ENCODE results near the gene TNIK.

Gene TNIK

DNA sequence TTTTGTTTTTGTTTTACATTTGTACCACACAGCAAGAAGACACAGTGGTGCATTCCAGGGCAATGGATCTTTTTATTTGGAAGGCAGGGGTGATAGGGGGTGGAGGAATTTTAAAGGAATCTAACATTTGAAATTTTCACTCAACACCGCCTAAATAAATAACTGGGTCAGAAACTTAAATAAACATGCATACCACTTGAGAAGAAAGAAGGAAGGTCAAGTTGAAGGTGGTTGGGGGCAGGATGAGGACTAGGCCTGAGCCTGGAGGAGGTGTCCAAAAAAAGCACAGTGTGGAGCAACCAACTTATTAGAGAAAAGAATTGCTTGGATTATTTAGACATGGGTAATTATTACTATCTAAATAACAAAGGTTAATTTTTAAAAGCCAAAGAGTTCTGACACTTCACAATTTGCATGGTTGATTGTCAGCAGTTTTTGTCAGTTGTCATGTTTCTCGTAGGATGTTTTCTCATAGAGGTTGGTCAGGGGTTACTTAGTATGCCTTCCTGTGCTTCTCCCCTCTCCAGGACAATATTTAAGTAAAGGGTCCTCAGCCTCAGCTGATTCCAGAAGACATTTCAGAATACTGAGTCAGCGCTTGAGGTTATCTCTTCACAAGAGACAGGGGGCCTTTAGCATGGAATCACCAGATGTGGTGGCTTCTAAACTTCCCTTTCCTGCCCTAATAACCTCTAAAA, 260.0 kb downstream of the TNIK start:
- DNase-seq (ENCODE audit: low read depth in 2 of 2, low spot score in 1 of 2): no peak

- no peak for DNase-seq (ENCODE audit: low read depth in 2 of 2, low spot score in 1 of 2)
These were observed 260.8 kb downstream of the TNIK start for GRCh38 chr3:171199473-171199829.

DNA sequence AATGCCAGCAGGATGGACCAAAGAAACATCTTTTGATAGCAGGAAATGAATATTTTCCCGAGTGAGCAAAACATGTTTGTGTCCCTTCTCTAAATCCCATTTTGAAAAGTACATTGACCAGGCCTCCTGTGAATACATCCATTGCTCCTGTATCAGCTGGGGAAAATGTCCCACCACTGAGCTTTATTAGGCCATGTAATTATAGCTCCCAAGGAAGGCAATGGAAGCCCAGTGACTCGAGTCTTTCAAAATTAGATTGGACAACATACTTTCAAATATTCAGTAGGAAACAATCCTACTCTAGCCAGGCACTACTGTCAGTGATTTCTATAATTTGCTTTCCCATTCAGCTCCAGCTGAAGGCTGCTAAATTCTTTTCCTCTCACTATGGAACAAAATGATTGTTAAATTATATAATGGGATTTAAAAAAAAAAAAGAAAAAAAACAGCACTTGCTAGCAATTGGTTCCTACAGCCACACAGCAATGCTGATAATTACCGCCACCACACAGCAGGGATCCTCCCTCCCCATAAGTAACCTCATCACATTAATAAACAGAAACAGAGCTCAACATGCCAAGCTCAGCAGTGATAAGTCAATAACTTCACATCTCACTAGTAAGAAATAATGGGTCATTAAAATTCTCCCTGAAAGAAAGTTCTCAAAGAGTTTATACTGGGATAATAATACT, 261.3 kb downstream of the TNIK start:
- no peak for DNase-seq (ENCODE audit: low read depth in 2 of 2, low spot score in 1 of 2)

- no peak for DNase-seq (ENCODE audit: low read depth in 2 of 2, low spot score in 1 of 2)
These were observed 264.5 kb downstream of the TNIK start for GRCh38 chr3:171195686-171196085.

GRCh38 chr3:171194965-171195364, 265.2 kb downstream of the TNIK start:
- no peak for DNase-seq (ENCODE audit: low read depth in 2 of 2, low spot score in 1 of 2)

DNA sequence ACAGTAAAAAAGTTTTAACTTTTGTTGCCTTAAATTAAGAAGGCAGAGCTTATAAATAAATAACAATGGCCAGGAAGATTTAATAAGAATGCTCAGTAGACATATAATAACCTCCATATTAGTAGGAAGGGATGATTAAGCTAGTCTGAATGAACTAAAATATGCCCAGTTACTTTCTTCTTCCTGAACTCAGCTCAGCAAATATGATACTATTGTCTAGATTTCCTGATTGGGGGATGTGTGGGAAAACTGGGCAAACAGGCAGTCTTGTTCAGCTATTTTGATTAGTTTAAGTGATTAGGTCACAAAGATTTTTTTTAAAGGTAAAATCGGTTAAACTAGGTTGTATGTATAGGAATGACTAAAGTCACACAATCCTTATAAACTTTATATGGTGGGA, 266.5 kb downstream of the TNIK start:
- DNase-seq (ENCODE audit: low read depth in 2 of 2, low spot score in 1 of 2): no peak

DNA sequence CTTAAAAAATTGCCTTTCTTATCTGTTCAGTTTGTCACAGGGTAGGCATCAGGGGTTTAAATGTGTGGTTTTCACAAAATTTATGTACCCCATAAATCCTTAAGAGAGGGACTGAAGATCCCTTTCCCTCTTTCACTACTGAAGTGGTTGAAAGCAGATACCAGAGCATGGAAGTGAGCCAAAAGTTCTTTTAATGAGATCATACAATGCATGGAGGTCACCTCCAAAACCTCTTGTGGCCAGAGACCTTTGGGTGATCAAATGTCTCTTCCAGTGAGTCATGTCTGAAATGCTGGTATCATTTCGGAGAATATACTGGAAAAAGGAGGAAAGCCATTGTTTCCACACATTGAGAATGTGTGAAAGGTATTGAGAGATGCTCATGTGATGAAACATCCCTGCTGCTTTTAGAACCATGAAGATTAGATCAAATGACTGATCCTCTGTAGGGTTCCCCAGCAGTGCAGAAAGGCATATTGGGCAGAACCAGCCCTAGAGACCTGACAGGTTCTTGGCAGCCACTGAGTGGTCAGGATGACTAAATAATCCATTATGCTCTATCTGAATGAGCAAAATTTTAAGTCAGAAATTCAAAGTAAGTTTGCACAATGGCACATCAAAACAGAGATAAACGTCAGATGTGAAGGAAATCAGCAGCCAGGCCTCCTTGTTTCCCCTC, 267.9 kb downstream of the TNIK start:
- DNase-seq (ENCODE audit: low read depth in 2 of 2, low spot score in 1 of 2): no peak

- no peak for DNase-seq (ENCODE audit: low read depth in 2 of 2, low spot score in 1 of 2)
These were observed 269.5 kb downstream of the TNIK start for GRCh38 chr3:171190668-171191067.

GRCh38 chr3:171189394-171190080, 270.7 kb downstream of the TNIK start:
- no peak for DNase-seq (ENCODE audit: low read depth in 2 of 2, low spot score in 1 of 2)

- DNase-seq (ENCODE audit: low read depth in 2 of 2, low spot score in 1 of 2): no peak
These were observed 272.4 kb downstream of the TNIK start for GRCh38 chr3:171187706-171188290.

GRCh38 chr3:171186817-171187500, 273.2 kb downstream of the TNIK start:
- no peak for DNase-seq (ENCODE audit: low read depth in 2 of 2, low spot score in 1 of 2)

DNA sequence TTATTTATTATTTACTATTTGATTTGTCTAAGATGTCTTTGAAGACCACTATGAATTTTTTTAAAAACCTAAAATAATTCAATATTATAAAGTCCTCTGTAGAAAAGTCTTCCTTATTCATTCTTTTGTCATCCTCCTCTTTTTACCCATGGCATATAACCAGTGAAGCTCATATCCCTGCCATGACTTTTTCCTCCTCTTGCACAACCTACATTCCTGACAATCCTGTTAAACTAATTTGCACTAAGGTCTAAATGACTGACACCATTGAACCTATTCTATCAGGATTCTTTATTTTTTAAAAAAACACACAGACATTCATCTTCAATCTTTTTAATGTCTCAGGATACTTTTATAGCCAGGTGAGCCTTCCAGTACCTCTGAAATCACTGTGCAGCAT, 273.8 kb downstream of the TNIK start:
- DNase-seq (ENCODE audit: low read depth in 2 of 2, low spot score in 1 of 2): no peak

GRCh38 chr3:171185959-171186358, 274.2 kb downstream of the TNIK start:
- no peak for DNase-seq (ENCODE audit: low read depth in 2 of 2, low spot score in 1 of 2)

DNA sequence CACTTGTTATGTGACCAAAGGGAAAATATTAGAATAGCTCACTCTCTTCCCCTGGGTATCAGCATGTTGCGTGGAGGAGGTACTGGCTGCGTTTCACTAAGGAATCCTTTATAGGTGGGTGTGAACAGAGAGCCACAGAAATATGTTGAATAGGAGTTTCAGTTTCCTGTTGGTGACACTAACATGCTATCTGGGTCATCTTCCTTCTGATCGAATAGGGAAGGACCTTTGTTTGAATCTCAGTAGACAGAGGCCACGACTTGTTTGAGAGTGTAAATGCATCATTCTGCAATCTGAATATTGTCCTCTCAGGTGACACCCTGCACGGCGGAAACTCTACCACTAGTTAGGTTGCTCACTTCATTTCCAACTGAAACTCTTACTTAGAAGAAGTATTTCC, 275.8 kb downstream of the TNIK start:
- no peak for DNase-seq (ENCODE audit: low read depth in 2 of 2, low spot score in 1 of 2)

DNA sequence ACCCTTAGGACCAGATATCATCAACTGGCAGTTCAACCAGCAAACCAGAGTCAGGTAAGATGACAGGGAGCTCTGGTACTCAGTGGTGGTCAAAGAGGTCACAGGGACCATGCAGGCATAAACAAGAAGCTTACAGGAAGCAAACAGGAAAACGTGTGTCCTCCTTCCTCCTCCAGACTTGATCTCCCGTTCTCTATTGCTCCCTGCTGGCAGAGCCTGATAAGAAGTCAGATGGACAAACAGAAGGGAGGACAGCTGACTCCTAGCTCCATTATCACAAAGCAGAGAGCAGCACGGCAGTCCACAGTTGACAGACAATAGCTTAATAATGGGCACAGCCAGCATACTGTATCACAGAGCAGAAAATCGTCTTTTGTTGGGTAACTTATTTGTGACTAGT, 277.2 kb downstream of the TNIK start:
- DNase-seq (ENCODE audit: low read depth in 2 of 2, low spot score in 1 of 2): no peak

DNA sequence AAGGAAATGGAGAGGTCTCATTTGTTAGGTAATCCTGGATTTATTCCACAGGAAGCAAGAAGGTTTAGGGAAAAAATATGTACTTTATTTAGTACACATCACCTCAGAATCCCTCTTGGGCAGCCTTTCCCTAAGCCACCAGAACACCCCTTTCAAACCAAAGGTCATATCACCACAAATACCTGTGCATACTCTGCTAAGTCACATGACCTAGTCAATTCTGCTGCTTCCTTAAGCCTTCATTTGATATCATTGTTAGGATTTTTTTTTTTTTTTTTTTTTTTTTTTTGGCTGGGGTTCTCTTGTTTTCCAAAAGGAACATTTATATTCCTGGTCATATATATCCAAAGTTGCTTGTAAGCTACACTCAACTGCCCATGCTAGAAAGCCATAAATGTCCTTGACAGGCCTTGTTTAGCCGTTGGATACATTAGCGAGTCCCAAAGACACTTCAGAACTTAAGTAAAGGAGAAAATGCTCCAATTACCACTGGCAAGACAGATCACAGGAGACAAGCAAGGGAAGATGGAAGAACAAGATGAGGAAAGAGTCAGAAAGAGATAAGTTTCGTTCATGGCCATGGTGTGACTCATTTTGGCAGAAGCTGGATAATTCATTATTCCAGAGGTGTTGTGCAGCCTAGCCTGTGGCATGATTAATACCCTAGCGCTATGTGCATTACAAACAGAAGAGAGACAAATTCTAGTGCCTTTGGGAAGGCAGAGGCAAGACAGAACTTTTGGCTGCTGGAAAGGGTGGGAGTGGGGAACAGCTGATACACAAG, 278.1 kb downstream of the TNIK start:
- DNase-seq (ENCODE audit: low read depth in 2 of 2, low spot score in 1 of 2): no peak

DNA sequence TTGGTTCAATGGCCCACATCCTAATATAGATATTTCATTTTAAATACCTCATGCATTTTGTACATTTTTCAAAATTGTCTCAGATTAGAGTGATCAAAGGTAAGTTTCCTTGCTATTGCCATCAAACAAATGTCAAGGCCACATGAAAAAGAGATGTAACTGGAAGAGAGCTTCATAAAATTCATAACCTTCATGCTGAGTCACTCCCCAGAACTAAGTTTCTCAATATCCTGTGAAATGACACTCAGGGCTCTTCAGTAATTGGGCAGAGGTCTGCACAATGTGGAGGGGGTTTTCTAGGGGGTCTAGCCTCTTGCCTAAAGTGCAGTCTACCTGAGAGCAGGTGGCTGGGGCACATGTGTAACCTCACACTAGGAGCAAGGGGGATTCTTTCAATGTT, 281.5 kb downstream of the TNIK start:
- DNase-seq (ENCODE audit: low read depth in 2 of 2, low spot score in 1 of 2): no peak

DNA sequence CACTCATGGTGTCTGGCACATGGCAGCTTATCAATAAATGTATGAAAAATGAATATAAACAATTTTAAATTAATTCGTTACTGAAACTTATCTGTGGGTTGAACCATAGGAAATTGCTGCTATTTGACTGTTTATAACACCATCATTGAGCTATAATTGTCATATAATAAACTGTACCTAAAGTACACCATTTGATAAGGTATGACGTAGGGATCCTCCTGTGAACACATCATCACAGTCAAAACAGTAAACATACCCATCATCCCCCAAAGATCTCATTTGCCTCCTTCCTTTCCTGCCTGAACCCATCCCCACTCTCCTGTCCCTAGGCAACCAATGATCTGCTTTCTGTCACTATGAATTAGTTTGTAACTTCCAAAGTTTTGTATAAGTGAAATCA, 282.7 kb downstream of the TNIK start:
- no peak for DNase-seq (ENCODE audit: low read depth in 2 of 2, low spot score in 1 of 2)

- DNase-seq (ENCODE audit: low read depth in 2 of 2, low spot score in 1 of 2): no peak
These were observed 283.1 kb downstream of the TNIK start for GRCh38 chr3:171177056-171177455.

GRCh38 chr3:171176244-171176933, 283.8 kb downstream of the TNIK start:
- no peak for DNase-seq (ENCODE audit: low read depth in 2 of 2, low spot score in 1 of 2)

All from stimulated activated CD8-positive, alpha-beta memory T cell treated with anti-CD3 and anti-CD28 coated beads, Interleukin-4, amount 100 ng/mL, for 1 hour (primary cell).